BE2C (cell line): ENCODE data around the gene SPOCK2.

Experiments
- DNase-seq: peaks from one replicate; pipeline ENCODE4 v3.0.0-alpha.2; 2020
- H3K27me3 ChIP-seq: fragments of 250-450 bp; sonication (Bioruptor Pico); 2 replicates; pipeline ENCODE4 v1.5.1; 2020; ENCODE audit warnings: mild to moderate bottlenecking
- H3K36me3 ChIP-seq: fragments of 250-450 bp; sonication (Bioruptor Pico); 2 replicates; pipeline ENCODE4 v1.5.1; 2020; ENCODE audit warnings: mild to moderate bottlenecking
- H3K4me1 ChIP-seq: fragments of 250-450 bp; sonication (Bioruptor Pico); 2 replicates; pipeline ENCODE4 v1.5.1; 2020
- H3K4me3 ChIP-seq: 2 replicates; pipeline ENCODE4 v1.5.1; 2011; ENCODE audit warnings: low read depth, low read length
- H3K9me3 ChIP-seq: fragments of 250-450 bp; sonication (Bioruptor Pico); 2 replicates; pipeline ENCODE4 v1.5.1; 2020
- TF ChIP-seq, protein P1 (sequence below): IDR thresholded peaks from 2 replicates; pipeline ENCODE4 v1.5.1; 2012; ENCODE audit warnings: mild to moderate bottlenecking, low read depth, low read length

SPOCK2 gene

GRCh38 chr10:72072046-72072445 is 16.3 kb downstream of the SPOCK2 start:
- H3K27me3 ChIP-seq, result no peaks in the 10 kb centered on the region
- H3K4me1 ChIP-seq, result peaks cover 10% of the 10 kb centered on the region
- DNase-seq, result no peak
- no peaks in the 10 kb centered on the region for H3K9me3 ChIP-seq
- no peak overlapping the region for H3K4me3 ChIP-seq
- no peaks in the 10 kb centered on the region for H3K36me3 ChIP-seq
- TF ChIP-seq, protein P1, sequence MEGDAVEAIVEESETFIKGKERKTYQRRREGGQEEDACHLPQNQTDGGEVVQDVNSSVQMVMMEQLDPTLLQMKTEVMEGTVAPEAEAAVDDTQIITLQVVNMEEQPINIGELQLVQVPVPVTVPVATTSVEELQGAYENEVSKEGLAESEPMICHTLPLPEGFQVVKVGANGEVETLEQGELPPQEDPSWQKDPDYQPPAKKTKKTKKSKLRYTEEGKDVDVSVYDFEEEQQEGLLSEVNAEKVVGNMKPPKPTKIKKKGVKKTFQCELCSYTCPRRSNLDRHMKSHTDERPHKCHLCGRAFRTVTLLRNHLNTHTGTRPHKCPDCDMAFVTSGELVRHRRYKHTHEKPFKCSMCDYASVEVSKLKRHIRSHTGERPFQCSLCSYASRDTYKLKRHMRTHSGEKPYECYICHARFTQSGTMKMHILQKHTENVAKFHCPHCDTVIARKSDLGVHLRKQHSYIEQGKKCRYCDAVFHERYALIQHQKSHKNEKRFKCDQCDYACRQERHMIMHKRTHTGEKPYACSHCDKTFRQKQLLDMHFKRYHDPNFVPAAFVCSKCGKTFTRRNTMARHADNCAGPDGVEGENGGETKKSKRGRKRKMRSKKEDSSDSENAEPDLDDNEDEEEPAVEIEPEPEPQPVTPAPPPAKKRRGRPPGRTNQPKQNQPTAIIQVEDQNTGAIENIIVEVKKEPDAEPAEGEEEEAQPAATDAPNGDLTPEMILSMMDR, result no peak

- H3K9me3 ChIP-seq, result no peaks in the 10 kb centered on the region
- TF ChIP-seq, protein P1, result peak; percentile 48
- H3K36me3 ChIP-seq, result no peaks in the 10 kb centered on the region
- DNase-seq, result no peak
- H3K4me1 ChIP-seq, result peaks cover 10% of the 10 kb centered on the region
- no peak overlapping the region for H3K4me3 ChIP-seq
- H3K27me3 ChIP-seq, result no peaks in the 10 kb centered on the region
Measured at GRCh38 chr10:72069751-72070526, 18.4 kb downstream of the SPOCK2 start.

- Histone ChIP-seq H3K9me3 (no peaks in the 10 kb centered on the region), H3K36me3 (no peaks in the 10 kb centered on the region), H3K4me1 (peaks cover 10% of the 10 kb centered on the region), H3K27me3 (no peaks in the 10 kb centered on the region), H3K4me3 (no peak overlapping the region)
- TF ChIP-seq, protein P1, result no peak
- no peak for DNase-seq
Measured at GRCh38 chr10:72068901-72069446, 19.4 kb downstream of the SPOCK2 start.

- Histone ChIP-seq H3K4me3 (no peak overlapping the region), H3K4me1 (peaks cover 10% of the 10 kb centered on the region), H3K36me3 (no peaks in the 10 kb centered on the region)
Measured at GRCh38 chr10:72068126-72068765, 20.1 kb downstream of the SPOCK2 start.

DNA sequence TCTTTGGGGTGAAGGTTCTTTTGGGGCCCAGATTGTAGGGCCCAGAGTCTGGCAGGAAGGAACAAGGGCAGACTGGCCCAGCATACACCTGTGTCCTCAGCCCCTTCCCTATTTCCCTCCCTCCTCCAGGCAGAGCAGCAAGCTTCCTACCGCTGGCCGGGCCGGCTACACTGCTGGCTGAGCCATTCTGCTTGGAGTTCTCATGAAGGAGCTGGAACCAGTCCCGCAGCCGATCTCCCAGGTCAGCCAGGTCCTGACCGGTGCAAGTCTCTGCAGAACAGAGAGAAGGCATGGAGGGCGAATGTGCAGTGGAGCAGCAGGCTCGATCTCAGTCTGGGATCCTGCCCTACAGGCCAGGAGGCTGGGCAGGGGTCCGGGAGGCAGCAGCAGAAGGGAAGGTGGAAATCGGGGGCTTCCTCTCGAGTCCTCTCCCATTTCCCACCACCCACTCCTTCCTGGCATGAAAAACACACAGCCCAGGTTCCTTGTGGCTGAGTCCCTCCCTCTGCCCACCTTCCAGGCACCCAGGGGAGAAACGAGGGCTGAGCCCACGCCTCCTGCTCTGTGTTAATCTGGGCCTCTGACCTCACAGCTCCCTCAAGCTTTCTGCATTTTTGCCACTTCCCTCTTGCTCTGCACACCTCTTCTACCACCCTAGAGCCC is 20.8 kb downstream of the SPOCK2 start:
- Histone ChIP-seq H3K9me3 (no peaks in the 10 kb centered on the region), H3K36me3 (no peaks in the 10 kb centered on the region), H3K4me3 (no peak overlapping the region), H3K27me3 (no peaks in the 10 kb centered on the region), H3K4me1 (peaks cover 10% of the 10 kb centered on the region)
- no peak for DNase-seq
- TF ChIP-seq, protein P1, result no peak

More at GRCh38 chr10:72068126-72068765, 20.1 kb downstream of the SPOCK2 start:
- no peak for DNase-seq
- Histone ChIP-seq H3K9me3 (no peaks in the 10 kb centered on the region), H3K27me3 (no peaks in the 10 kb centered on the region)
- TF ChIP-seq, protein P1, result no peak
